GM18868 (cell line): Measurements from ENCODE around the gene TRIM47.

Experiments
- ATAC-seq: cut with Tn5 transposase; IDR thresholded peaks from one replicate; pipeline ENCODE4 v1.9.1; 2021; ENCODE audit warnings: mild to moderate bottlenecking, moderate library complexity; ENCODE audit not compliant: unreplicated experiment

Gene TRIM47

DNA sequence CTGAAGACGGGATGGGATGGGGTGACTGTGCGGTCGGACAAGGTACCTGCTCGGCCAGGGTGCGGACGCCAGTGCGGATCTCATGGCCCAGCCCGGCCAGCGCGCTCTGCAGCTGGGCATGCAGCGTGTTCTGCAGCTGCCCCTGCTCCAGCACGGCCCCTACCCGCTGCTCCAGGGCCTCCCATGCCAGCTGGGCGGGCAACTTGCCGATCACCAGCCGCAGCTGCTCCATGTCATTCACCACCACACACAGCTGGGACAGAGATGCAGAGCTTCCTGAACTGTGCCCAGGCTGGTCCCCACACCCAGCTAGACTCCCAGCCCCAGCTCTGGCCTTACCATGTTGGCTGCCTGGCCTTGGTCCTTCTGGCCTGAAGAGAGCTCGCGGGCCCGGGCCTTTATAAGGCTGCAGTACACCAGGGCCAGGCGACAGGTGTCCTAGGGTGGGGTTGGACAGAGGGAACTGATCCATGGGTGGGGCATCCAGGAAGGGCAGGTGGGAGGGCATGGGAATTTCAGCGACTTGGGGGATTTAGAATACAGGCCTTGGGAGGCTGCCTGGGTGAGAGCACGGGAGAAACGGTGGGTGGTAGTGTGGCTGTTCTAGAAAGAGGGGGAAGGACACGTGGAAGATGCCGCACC is 44.0 kb downstream of the TRIM47 start:
- no peak for ATAC-seq

- no peak for ATAC-seq
Measured at GRCh38 chr17:75832652-75833400, 45.6 kb downstream of the TRIM47 start.

- ATAC-seq, result no peak
Measured at GRCh38 chr17:75832164-75832651, 46.2 kb downstream of the TRIM47 start.

DNA sequence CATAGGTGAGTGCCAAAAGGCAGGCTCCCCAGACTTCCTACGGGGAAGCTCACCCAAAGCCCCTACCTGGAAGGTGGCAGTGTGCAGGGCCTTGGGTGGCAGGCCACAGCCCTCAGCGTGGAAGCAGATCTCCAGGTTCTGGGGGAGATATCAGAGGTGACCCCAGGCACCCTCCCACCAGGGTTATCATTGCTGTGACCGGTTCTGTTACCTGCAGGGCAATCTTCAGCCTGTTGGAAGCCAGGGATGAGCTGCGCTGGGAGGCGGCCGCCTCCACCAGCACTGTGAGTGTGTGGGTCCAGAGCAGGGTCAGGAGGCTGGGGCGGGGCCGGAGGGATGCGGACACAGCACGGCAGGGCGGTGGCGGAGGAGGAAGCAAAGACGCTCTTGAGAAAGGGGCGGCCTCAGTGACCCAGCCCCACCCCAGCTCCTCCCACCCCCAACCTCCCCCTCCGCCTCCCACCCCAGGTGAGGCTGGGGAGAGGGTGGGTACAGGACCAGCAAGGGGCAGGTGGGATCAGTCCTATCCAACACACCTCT is 47.3 kb downstream of the TRIM47 start:
- no peak for ATAC-seq

- ATAC-seq, result no peak
Measured at GRCh38 chr17:75830164-75831031, 48.0 kb downstream of the TRIM47 start.

- no peak for ATAC-seq
Measured at GRCh38 chr17:75829747-75830146, 48.6 kb downstream of the TRIM47 start.

- ATAC-seq, result no peak
Measured at GRCh38 chr17:75828741-75829140, 49.6 kb downstream of the TRIM47 start.

GRCh38 chr17:75828076-75828400 is 50.3 kb downstream of the TRIM47 start:
- no peak for ATAC-seq

- peak; percentile 69 for ATAC-seq
Measured at GRCh38 chr17:75827308-75828075, 50.9 kb downstream of the TRIM47 start.

GRCh38 chr17:75826561-75827307 is 51.6 kb downstream of the TRIM47 start:
- ATAC-seq, result no peak

GRCh38 chr17:75825748-75826370 is 52.5 kb downstream of the TRIM47 start:
- ATAC-seq, result no peak

DNA sequence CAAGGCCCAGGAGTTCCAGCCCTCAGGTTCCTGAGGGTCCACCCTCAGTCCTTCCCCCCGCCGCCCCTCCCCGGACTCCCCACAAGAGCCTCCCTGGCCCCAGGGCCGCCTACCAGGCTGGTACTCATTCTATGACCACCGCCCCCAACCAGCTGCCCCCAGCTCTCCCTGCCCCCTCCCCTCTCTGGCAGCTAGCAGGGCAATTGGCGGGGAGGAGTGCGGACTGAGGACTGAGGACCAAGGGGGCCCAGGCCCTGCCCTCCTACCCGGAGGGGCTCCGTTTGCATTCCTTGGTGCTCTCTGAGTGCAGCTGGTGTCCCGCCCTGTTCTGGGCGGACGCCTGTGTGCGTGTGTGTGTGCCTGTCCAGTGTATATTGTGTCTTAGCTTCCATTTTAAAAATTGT is 53.2 kb downstream of the TRIM47 start:
- no peak for ATAC-seq

GRCh38 chr17:75824666-75825065 is 53.7 kb downstream of the TRIM47 start:
- ATAC-seq, result no peak
